LNCAP (cell line): ENCODE data around the gene TNP1.

ENCODE experiments used
- TF ChIP-seq, protein P1 (sequence below): fragments of 450-650 bp; IDR thresholded peaks from 2 replicates; pipeline ENCODE4 v1.5.1; 2017; ENCODE audit warnings: mild to moderate bottlenecking

The TNP1 gene

DNA sequence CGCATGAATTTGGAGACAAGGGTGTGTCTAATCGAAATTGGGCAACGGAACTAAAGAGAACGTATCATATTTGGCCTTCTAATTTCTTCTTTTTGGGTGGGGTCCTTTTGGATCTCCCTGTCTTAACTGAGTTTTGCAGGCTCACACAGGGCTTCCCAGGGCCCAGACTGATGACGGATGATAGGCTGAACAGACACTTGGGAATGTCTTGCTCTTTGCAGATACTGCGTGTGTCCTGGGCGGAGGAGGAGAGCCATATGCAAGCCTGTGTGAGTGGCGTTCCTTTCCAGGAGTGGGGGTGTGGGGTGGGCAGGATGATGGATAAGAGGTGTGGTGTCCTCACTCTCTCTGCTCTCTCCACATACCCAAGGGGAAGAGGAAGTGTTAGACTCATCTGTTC lies 40.1 kb downstream of the TNP1 start:
- TF ChIP-seq, protein P1, sequence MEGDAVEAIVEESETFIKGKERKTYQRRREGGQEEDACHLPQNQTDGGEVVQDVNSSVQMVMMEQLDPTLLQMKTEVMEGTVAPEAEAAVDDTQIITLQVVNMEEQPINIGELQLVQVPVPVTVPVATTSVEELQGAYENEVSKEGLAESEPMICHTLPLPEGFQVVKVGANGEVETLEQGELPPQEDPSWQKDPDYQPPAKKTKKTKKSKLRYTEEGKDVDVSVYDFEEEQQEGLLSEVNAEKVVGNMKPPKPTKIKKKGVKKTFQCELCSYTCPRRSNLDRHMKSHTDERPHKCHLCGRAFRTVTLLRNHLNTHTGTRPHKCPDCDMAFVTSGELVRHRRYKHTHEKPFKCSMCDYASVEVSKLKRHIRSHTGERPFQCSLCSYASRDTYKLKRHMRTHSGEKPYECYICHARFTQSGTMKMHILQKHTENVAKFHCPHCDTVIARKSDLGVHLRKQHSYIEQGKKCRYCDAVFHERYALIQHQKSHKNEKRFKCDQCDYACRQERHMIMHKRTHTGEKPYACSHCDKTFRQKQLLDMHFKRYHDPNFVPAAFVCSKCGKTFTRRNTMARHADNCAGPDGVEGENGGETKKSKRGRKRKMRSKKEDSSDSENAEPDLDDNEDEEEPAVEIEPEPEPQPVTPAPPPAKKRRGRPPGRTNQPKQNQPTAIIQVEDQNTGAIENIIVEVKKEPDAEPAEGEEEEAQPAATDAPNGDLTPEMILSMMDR: no peak

DNA sequence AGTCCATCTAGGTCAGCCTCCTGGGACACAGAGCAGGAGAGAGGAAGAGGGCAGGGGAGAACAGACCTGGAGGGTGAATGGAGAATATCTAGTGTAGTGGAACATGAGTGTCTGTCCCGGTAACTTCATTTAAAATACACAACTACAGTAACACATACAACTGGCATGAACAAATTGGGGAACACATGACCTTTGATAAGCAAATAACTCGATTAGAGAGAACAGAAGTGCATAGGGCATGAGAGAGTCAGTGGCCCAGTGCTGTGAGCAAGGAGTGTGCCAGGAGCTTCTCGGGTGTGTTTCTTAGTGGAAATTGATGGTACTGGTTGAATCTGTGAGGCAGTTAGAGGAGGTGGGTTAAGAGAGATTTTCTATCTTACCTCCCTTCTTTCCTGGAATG lies 40.8 kb downstream of the TNP1 start:
- TF ChIP-seq, protein P1: no peak

DNA sequence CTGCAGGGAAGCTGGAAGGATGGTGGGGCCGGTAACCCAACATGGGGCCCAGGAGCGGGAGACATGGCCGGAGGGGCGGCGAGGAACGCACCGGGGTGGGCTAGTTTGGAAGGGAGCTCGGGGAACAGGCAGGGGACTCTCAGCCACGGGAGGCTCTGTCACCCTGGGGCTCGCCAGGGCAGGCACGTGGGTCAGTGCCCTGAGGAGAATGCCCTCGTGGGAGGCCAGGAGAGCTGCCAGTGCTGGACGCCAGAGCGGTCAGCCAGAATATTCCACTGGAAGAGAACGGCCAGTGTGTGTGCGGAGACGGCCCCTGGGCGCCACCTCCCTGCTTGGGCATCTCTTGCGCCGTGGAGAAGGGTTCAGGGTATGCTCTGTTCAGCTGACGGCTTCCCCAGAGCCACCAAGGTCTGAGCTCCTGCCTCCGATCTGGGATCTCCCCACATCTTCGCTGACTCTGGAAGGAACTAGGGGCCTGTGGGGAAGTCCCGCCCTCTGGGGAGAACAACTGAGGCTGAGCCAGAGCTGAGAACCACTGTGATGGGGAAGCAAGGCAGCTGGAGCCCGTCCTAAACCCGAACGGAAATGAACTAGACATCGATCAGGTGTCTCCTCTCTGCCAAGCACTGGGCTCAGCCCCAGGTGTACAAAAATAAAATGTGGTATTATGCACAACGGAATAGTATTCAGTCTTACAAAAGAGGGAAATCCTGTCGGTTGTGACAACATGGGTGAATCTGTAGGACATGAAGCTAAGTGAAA lies 49.3 kb downstream of the TNP1 start:
- TF ChIP-seq, protein P1: no peak
